ENCODE results near the gene RETREG2. TPM values are rescaled to one million over a fixed set of nuclear protein-coding genes. Genes with fewer than 3 reads are reported as not detected.

Gene RETREG2
- total and polyA plus RNA-seq, 2 experiments from 2014 or later, result 13.2 to 41.8 TPM

DNA sequence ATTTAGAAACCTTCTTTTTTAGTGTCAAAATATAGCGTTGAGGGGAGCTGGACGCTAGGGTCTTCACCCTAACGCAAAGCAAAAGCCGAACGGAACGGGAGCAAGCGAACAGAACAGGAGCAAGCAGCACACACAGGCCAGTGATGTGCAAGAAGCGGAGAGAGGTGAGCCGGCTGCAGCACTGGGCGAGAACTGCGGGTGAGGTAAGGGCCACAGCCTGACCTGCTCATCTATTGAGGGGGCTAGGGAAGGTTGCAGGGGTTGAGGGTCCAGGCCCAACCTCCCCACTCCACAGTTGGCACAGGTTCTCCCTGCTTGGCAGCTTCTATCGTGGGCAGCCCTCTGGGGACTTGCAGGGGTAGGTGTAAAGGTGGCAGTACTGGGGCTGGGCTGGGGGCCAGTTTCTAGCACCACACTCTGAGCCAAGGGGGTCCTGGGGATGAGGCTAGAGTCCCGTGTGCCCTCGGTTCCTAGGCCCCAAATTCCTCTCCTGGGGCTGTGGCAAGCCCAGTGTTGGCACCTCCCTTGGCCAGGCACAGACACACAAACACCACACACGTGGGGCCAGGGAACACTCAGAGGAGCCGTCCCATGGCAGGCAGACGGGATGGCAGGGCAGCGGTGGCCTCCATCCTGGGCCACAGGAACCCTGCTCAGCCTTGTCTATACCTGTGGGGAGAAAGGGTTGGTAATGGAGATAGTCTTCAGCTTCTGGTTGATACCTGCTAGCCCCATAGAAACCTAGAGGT, 41.9 kb downstream of the RETREG2 start:
- H3K27ac Mint-ChIP-seq, result peak overlapping the region; percentile 95
- peak overlapping the region; percentile 90 for H3K4me3 Mint-ChIP-seq
- H3K4me3 ChIP-seq, result peak overlapping the region; percentile 81
- DNase-seq (ENCODE audit: low spot score) (no peak), ATAC-seq (no peak)
- no peaks in the 10 kb centered on the region for H3K79me2 ChIP-seq (replicated peaks; ENCODE audit: insufficient read depth)
- TF ChIP-seq, protein P1, sequence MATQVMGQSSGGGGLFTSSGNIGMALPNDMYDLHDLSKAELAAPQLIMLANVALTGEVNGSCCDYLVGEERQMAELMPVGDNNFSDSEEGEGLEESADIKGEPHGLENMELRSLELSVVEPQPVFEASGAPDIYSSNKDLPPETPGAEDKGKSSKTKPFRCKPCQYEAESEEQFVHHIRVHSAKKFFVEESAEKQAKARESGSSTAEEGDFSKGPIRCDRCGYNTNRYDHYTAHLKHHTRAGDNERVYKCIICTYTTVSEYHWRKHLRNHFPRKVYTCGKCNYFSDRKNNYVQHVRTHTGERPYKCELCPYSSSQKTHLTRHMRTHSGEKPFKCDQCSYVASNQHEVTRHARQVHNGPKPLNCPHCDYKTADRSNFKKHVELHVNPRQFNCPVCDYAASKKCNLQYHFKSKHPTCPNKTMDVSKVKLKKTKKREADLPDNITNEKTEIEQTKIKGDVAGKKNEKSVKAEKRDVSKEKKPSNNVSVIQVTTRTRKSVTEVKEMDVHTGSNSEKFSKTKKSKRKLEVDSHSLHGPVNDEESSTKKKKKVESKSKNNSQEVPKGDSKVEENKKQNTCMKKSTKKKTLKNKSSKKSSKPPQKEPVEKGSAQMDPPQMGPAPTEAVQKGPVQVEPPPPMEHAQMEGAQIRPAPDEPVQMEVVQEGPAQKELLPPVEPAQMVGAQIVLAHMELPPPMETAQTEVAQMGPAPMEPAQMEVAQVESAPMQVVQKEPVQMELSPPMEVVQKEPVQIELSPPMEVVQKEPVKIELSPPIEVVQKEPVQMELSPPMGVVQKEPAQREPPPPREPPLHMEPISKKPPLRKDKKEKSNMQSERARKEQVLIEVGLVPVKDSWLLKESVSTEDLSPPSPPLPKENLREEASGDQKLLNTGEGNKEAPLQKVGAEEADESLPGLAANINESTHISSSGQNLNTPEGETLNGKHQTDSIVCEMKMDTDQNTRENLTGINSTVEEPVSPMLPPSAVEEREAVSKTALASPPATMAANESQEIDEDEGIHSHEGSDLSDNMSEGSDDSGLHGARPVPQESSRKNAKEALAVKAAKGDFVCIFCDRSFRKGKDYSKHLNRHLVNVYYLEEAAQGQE (IDR thresholded peaks at IDR 0.05; ENCODE audit: unreplicated experiment), result no peak
- H3F3A ChIP-seq (replicated peaks; ENCODE audit: low read depth), result peaks cover 9% of the 10 kb centered on the region; the same call in 1 of the 2 replicates
- H3K4me1 Mint-ChIP-seq, result peaks cover 21% of the 10 kb centered on the region
- H3K27me3 ChIP-seq (ENCODE audit: insufficient read depth), result no peaks in the 10 kb centered on the region
- H4K20me1 ChIP-seq (replicated peaks; ENCODE audit: insufficient read depth), result no peaks in the 10 kb centered on the region; the same call in 1 of the 2 replicates
- peaks cover 44% of the 10 kb centered on the region for H3K36me3 Mint-ChIP-seq (ENCODE audit: low read depth)
- peaks cover 14% of the 10 kb centered on the region for H3K27me3 Mint-ChIP-seq (ENCODE audit: insufficient read depth, low read depth, poor library complexity)
- H2AFZ ChIP-seq, result peak overlapping the region; percentile 81; the same call in 1 of the 2 replicates
- H3K9me3 Mint-ChIP-seq, result no peaks in the 10 kb centered on the region
- peaks cover 5% of the 10 kb centered on the region; the same call in 1 of the 2 replicates for H3K36me3 ChIP-seq (ENCODE audit: insufficient read depth)
- peak overlapping the region; percentile 90; the same call in 1 of the 2 replicates for H3K4me2 ChIP-seq
- H3K4me1 ChIP-seq (ENCODE audit: insufficient read depth), result peaks cover 17% of the 10 kb centered on the region
- H3K9me2 ChIP-seq (ENCODE audit: insufficient read depth), result no peaks in the 10 kb centered on the region
- H3K27ac ChIP-seq (ENCODE audit: low read depth), result no peak overlapping the region

DNA sequence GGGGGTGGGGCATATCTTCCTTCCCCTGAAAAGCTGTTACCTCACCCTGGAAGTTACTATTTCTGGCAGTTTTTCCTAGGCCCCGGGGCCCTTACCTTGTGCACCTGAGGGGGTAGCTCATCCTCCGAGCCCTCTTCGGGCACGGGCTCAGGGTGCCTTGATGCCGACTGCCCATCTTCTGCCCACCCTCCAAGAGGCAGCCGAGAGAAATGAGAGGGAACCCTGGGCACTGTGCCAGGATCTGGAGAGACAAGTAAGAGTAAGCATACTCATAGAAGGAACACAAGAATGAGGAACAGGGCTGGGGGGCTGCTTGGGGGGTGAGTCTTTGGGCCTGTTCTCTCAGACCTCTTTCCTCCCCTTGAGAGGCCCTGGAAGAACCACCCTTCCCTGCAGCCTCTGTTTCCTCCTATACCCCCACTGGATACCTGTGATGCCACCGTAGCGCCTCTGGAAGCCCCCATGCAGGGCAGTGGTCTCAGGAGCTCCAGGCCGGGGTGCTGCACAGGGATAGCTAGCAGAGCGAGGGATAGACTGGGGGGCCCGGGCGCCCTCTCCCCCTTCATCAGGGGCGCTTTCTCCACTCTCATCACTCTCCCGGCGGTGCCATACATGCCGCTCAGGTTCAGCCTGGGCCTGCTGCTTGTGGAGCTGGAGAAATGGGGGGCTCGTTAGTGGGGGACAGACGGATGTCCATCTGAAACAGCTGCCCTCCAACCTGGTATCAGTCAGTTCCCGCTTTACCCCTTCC, 42.8 kb downstream of the RETREG2 start:
- no peak overlapping the region for H3K27ac ChIP-seq (ENCODE audit: low read depth)
- H3K4me2 ChIP-seq, result no peak overlapping the region
- peaks cover 50% of the 10 kb centered on the region for H3K36me3 Mint-ChIP-seq (ENCODE audit: low read depth)
- H3K27me3 Mint-ChIP-seq (ENCODE audit: insufficient read depth, low read depth, poor library complexity), result peaks cover 15% of the 10 kb centered on the region
- ATAC-seq (no peak), DNase-seq (ENCODE audit: low spot score) (no peak)
- H3K79me2 ChIP-seq (replicated peaks; ENCODE audit: insufficient read depth), result no peaks in the 10 kb centered on the region
- H3K4me3 ChIP-seq, result no peak overlapping the region
- no peaks in the 10 kb centered on the region for H3K27me3 ChIP-seq (ENCODE audit: insufficient read depth)
- H3K36me3 ChIP-seq (ENCODE audit: insufficient read depth), result peaks cover 5% of the 10 kb centered on the region; the same call in 1 of the 2 replicates
- peaks cover 21% of the 10 kb centered on the region for H3K4me1 Mint-ChIP-seq
- peaks cover 9% of the 10 kb centered on the region; the same call in 1 of the 2 replicates for H3F3A ChIP-seq (replicated peaks; ENCODE audit: low read depth)
- no peaks in the 10 kb centered on the region for H3K9me3 Mint-ChIP-seq
- H3K4me1 ChIP-seq (ENCODE audit: insufficient read depth), result peaks cover 17% of the 10 kb centered on the region
- H4K20me1 ChIP-seq (replicated peaks; ENCODE audit: insufficient read depth), result no peaks in the 10 kb centered on the region; the same call in 1 of the 2 replicates
- no peak overlapping the region for H2AFZ ChIP-seq
- H3K27ac Mint-ChIP-seq, result no peak overlapping the region
- no peaks in the 10 kb centered on the region for H3K9me2 ChIP-seq (ENCODE audit: insufficient read depth)
- no peak overlapping the region for H3K4me3 Mint-ChIP-seq
- TF ChIP-seq, protein P2, sequence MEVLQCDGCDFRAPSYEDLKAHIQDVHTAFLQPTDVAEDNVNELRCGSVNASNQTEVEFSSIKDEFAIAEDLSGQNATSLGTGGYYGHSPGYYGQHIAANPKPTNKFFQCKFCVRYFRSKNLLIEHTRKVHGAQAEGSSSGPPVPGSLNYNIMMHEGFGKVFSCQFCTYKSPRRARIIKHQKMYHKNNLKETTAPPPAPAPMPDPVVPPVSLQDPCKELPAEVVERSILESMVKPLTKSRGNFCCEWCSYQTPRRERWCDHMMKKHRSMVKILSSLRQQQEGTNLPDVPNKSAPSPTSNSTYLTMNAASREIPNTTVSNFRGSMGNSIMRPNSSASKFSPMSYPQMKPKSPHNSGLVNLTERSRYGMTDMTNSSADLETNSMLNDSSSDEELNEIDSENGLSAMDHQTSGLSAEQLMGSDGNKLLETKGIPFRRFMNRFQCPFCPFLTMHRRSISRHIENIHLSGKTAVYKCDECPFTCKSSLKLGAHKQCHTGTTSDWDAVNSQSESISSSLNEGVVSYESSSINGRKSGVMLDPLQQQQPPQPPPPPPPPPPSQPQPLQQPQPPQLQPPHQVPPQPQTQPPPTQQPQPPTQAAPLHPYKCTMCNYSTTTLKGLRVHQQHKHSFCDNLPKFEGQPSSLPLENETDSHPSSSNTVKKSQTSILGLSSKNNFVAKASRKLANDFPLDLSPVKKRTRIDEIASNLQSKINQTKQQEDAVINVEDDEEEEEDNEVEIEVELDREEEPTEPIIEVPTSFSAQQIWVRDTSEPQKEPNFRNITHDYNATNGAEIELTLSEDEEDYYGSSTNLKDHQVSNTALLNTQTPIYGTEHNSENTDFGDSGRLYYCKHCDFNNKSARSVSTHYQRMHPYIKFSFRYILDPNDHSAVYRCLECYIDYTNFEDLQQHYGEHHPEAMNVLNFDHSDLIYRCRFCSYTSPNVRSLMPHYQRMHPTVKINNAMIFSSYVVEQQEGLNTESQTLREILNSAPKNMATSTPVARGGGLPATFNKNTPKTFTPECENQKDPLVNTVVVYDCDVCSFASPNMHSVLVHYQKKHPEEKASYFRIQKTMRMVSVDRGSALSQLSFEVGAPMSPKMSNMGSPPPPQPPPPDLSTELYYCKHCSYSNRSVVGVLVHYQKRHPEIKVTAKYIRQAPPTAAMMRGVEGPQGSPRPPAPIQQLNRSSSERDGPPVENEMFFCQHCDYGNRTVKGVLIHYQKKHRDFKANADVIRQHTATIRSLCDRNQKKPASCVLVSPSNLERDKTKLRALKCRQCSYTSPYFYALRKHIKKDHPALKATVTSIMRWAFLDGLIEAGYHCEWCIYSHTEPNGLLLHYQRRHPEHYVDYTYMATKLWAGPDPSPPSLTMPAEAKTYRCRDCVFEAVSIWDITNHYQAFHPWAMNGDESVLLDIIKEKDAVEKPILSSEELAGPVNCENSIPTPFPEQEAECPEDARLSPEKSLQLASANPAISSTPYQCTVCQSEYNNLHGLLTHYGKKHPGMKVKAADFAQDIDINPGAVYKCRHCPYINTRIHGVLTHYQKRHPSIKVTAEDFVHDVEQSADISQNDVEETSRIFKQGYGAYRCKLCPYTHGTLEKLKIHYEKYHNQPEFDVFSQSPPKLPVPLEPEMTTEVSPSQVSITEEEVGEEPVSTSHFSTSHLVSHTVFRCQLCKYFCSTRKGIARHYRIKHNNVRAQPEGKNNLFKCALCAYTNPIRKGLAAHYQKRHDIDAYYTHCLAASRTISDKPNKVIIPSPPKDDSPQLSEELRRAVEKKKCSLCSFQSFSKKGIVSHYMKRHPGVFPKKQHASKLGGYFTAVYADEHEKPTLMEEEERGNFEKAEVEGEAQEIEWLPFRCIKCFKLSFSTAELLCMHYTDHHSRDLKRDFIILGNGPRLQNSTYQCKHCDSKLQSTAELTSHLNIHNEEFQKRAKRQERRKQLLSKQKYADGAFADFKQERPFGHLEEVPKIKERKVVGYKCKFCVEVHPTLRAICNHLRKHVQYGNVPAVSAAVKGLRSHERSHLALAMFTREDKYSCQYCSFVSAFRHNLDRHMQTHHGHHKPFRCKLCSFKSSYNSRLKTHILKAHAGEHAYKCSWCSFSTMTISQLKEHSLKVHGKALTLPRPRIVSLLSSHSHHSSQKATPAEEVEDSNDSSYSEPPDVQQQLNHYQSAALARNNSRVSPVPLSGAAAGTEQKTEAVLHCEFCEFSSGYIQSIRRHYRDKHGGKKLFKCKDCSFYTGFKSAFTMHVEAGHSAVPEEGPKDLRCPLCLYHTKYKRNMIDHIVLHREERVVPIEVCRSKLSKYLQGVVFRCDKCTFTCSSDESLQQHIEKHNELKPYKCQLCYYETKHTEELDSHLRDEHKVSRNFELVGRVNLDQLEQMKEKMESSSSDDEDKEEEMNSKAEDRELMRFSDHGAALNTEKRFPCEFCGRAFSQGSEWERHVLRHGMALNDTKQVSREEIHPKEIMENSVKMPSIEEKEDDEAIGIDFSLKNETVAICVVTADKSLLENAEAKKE (CRISPR knock-in tag; IDR thresholded peaks at IDR 0.05), result no peak
- TF ChIP-seq ZNF331 (CRISPR knock-in tag; IDR thresholded peaks at IDR 0.05; ENCODE audit: low read depth) (no peak), CREB1 (CRISPR knock-in tag; IDR thresholded peaks at IDR 0.05; ENCODE audit: low read depth) (no peak), EZH2 (IDR thresholded peaks at IDR 0.05; ENCODE audit: low read depth, unreplicated experiment) (no peak), ZNF114 (CRISPR knock-in tag; IDR thresholded peaks at IDR 0.05) (no peak)
- TF ChIP-seq, protein P3, sequence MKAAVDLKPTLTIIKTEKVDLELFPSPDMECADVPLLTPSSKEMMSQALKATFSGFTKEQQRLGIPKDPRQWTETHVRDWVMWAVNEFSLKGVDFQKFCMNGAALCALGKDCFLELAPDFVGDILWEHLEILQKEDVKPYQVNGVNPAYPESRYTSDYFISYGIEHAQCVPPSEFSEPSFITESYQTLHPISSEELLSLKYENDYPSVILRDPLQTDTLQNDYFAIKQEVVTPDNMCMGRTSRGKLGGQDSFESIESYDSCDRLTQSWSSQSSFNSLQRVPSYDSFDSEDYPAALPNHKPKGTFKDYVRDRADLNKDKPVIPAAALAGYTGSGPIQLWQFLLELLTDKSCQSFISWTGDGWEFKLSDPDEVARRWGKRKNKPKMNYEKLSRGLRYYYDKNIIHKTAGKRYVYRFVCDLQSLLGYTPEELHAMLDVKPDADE (IDR thresholded peaks at IDR 0.05), result no peak

Measured in GM23338 (cell line).